IMR-90 (cell line): ENCODE data around the gene KRT6C. TPM values are rescaled to one million over a fixed set of nuclear protein-coding genes. Genes with fewer than 3 reads are reported as not detected.

ENCODE experiments used
- ATAC-seq: fragments of 200-7000 bp; cut with Tn5 transposase; 2 replicates; pipeline ENCODE4 v1.9.1; 2020; ENCODE audit warnings: low read depth, mild to moderate bottlenecking, moderate library complexity
- BruUV-seq: library from RNA; stranded (reverse); fragments of 400-500 nt; replicated peaks from 2 replicates; lab custom pipeline; 2021; lab: Mats Ljungman, UMichigan
- CTCF ChIA-PET: fragments of 300-600 bp; formaldehyde crosslinking; extraction: SDS; loops from one replicate; lab custom pipeline; 2021; ENCODE audit warnings: antibody characterized with exemption; lab: Yijun Ruan, JAX
- POLR2A ChIA-PET: fragments of 300-600 bp; sonication (Branson Sonifier 250); formaldehyde crosslinking; loops from one replicate; lab custom pipeline; 2022; ENCODE audit warnings: antibody characterized with exemption; ENCODE audit not compliant: unreplicated experiment; lab: Charles Lee
- DNase-seq: peaks from one replicate; pipeline ENCODE4 v3.0.0; 2013
- H2AFZ ChIP-seq: replicated peaks from 2 replicates; pipeline ENCODE3; 2013; ENCODE audit warnings: low read length, mild to moderate bottlenecking; ENCODE audit not compliant: poor library complexity
- H2AK5ac ChIP-seq: 2 replicates; pipeline ENCODE4 v1.6.1; 2013; ENCODE audit warnings: low read depth, low read length, inconsistent platforms
- H2AK9ac ChIP-seq: replicated peaks from 2 replicates; pipeline ENCODE3; 2013; ENCODE audit warnings: mild to moderate bottlenecking, low read depth, low read length, moderate library complexity; ENCODE audit not compliant: poor library complexity
- H2BK120ac ChIP-seq: 2 replicates; pipeline ENCODE4 v1.6.1; 2013; ENCODE audit warnings: low read depth, low read length, inconsistent platforms
- H2BK15ac ChIP-seq: 3 replicates; pipeline ENCODE4 v1.6.1; 2013; ENCODE audit warnings: low read depth, low read length, inconsistent platforms
- H2BK20ac ChIP-seq: 2 replicates; pipeline ENCODE4 v1.6.1; 2013; ENCODE audit warnings: low read depth, mild to moderate bottlenecking, inconsistent platforms, low read length, moderate library complexity
- H2BK5ac ChIP-seq: 2 replicates; pipeline ENCODE4 v1.6.1; 2013; ENCODE audit warnings: mild to moderate bottlenecking, low read depth, low read length, inconsistent platforms; ENCODE audit not compliant: poor library complexity, severe bottlenecking
- H3K14ac ChIP-seq: replicated peaks from 2 replicates; pipeline ENCODE4 v1.6.1; 2013; ENCODE audit warnings: low read depth, low read length, inconsistent platforms
- H3K18ac ChIP-seq: 2 replicates; pipeline ENCODE4 v1.6.1; 2013; ENCODE audit warnings: low read depth, low read length, control low read depth
- H3K23ac ChIP-seq: 2 replicates; pipeline ENCODE4 v1.6.1; 2013; ENCODE audit warnings: low read depth, low read length, inconsistent platforms
- H3K27ac ChIP-seq: 2 replicates; pipeline ENCODE4 v1.5.1; 2013; ENCODE audit warnings: mild to moderate bottlenecking, control low read depth, low read length; ENCODE audit not compliant: insufficient read depth
- H3K27me3 ChIP-seq: 2 replicates; pipeline ENCODE4 v1.6.1; 2013; ENCODE audit warnings: low read length; ENCODE audit not compliant: control insufficient read depth, insufficient read depth
- H3K36me3 ChIP-seq: 2 replicates; pipeline ENCODE4 v1.6.1; 2013; ENCODE audit warnings: low read length, mixed read lengths; ENCODE audit not compliant: control insufficient read depth, insufficient read depth
- H3K4ac ChIP-seq: 2 replicates; pipeline ENCODE4 v1.6.1; 2013; ENCODE audit warnings: low read depth, low read length, inconsistent platforms
- H3K4me1 ChIP-seq: 2 replicates; pipeline ENCODE4 v1.6.1; 2013; ENCODE audit warnings: low read length, mixed read lengths; ENCODE audit not compliant: control insufficient read depth, insufficient read depth
- H3K4me2 ChIP-seq: 2 replicates; pipeline ENCODE4 v1.6.1; 2013; ENCODE audit warnings: low read depth, mild to moderate bottlenecking, control low read depth, low read length, moderate library complexity
- H3K4me3 ChIP-seq: 2 replicates; pipeline ENCODE4 v1.5.1; 2013; ENCODE audit warnings: low read depth, mild to moderate bottlenecking, control low read depth, low read length, moderate library complexity; ENCODE audit not compliant: insufficient read depth
- H3K56ac ChIP-seq: 2 replicates; pipeline ENCODE4 v1.6.1; 2013; ENCODE audit warnings: low read length, inconsistent platforms; ENCODE audit not compliant: insufficient read depth; ENCODE audit errors: extremely low read depth
- H3K79me1 ChIP-seq, 2 experiments: 2 replicates each; pipeline ENCODE4 v1.6.1; 2013; ENCODE audit warnings: low read length in 2 of 2, inconsistent platforms in 1 of 2, low read depth in 1 of 2
- H3K9ac ChIP-seq: 2 replicates; pipeline ENCODE4 v1.6.1; 2013; ENCODE audit warnings: low read depth, low read length, control low read depth
- H3K9me1 ChIP-seq: 2 replicates; pipeline ENCODE4 v1.6.1; 2013; ENCODE audit warnings: low read length, inconsistent platforms; ENCODE audit not compliant: insufficient read depth
- H3K9me3 ChIP-seq: 2 replicates; pipeline ENCODE4 v1.6.1; 2013; ENCODE audit warnings: low read length; ENCODE audit not compliant: control insufficient read depth, insufficient read depth
- H4K20me1 ChIP-seq: 2 replicates; pipeline ENCODE4 v1.6.1; 2013; ENCODE audit warnings: low read length, inconsistent platforms; ENCODE audit not compliant: insufficient read depth
- H4K5ac ChIP-seq: 2 replicates; pipeline ENCODE4 v1.6.1; 2013; ENCODE audit warnings: mild to moderate bottlenecking, low read depth, low read length, control low read depth
- H4K8ac ChIP-seq, 2 experiments: 2 replicates each; pipeline ENCODE4 v1.6.1; 2013; ENCODE audit warnings: low read depth in 2 of 2, low read length in 2 of 2, control low read depth in 1 of 2, inconsistent platforms in 1 of 2
- H4K91ac ChIP-seq: 2 replicates; pipeline ENCODE4 v1.6.1; 2013; ENCODE audit warnings: low read depth, low read length, inconsistent platforms; ENCODE audit not compliant: insufficient read depth
- BHLHE40 ChIP-seq: fragments of 150-350 bp; IDR thresholded peaks from 2 replicates; pipeline ENCODE4 v1.6.1; 2016; ENCODE audit warnings: mild to moderate bottlenecking, low read depth, low read length
- NFE2L2 ChIP-seq: fragments of 150-350 bp; IDR thresholded peaks from 2 replicates; pipeline ENCODE4 v1.6.1; 2016; ENCODE audit warnings: low read depth, mild to moderate bottlenecking, low read length
- RAD21 ChIP-seq: IDR thresholded peaks from 2 replicates; pipeline ENCODE4 v1.6.1; 2012; ENCODE audit warnings: low read length, improper control_type of control experiment
- RCOR1 ChIP-seq: IDR thresholded peaks from 2 replicates; pipeline ENCODE4 v1.6.1; 2012; ENCODE audit warnings: mild to moderate bottlenecking, low read length, improper control_type of control experiment; ENCODE audit not compliant: insufficient replicate concordance
- WGBS, 2 experiments: methylation state at CpG; one replicate each; pipeline versions ENCODE4 v1.1.5 to v1.1.7; 2013; ENCODE audit warnings: missing lambda C conversion rate in 2 of 2; ENCODE audit not compliant: insufficient read length in 1 of 2; ENCODE audit errors: extremely low coverage in 2 of 2; 5-methylcytosine and 5-hydroxymethylcytosine counted together
- dilution Hi-C: fragments of 300-500 bp; cut with HindIII; formaldehyde crosslinking; loops from one replicate; pipeline ENCODE4 v1.14.3; 2018; ENCODE audit warnings: low sequenced_read_pairs; ENCODE audit not compliant: unreplicated experiment
- in situ Hi-C: fragments of 300-500 bp; cut with MboI; formaldehyde crosslinking; loops from 3 replicates; pipeline ENCODE4 v1.14.3; 2019; ENCODE audit warnings: low sequenced_read_pairs, inconsistent platforms, mixed read lengths
- intact Hi-C: fragments of 100-400 bp; cut with micrococcal nuclease; formaldehyde crosslinking; loops from 2 replicates; pipeline ENCODE4 v1.10.0; 2022
- polyA plus RNA-seq, 3 experiments: library from polyadenylated mRNA; depleted of rRNA; stranded (reverse); fragments of >200 nt; gene quantifications; 2 replicates each; pipeline ENCODE4 v1.2.3, GENCODE V29; 2012; ENCODE audit warnings: low replicate concordance in 1 of 3
- total RNA-seq: library from RNA; depleted of rRNA; stranded (reverse); fragments of >200 nt; gene quantifications from 2 replicates; pipeline ENCODE4 v1.2.3, GENCODE V29; 2012

KRT6C gene
- total and polyA plus RNA-seq, 2 of the 4 experiments (the other 2 are of a cell fraction) = not detected

- no peak overlapping the region for H3K4me2 ChIP-seq
- no peak overlapping the region for H4K8ac ChIP-seq
- no peak overlapping the region for H2AK5ac ChIP-seq
- H2AK9ac ChIP-seq = no peak overlapping the region
- in situ Hi-C loops = no loop called here
- H3K9me1 ChIP-seq = no peaks in the 10 kb centered on the region
- DNase-seq = no peak
- ChIA-PET CTCF (no interaction called here), POLR2A (no interaction called here)
- no peak overlapping the region for H3K56ac ChIP-seq
- no peak overlapping the region for H3K9ac ChIP-seq
- dilution Hi-C loops = no loop called here
- no peak overlapping the region for H3K4ac ChIP-seq
- no peak overlapping the region for H2BK5ac ChIP-seq
- no peak overlapping the region for H4K5ac ChIP-seq
- no peak overlapping the region for H2BK120ac ChIP-seq
- no peak overlapping the region for H2BK15ac ChIP-seq
- H4K20me1 ChIP-seq = no peaks in the 10 kb centered on the region
- no peak overlapping the region for H3K14ac ChIP-seq
- H2AFZ ChIP-seq = no peak overlapping the region
- no peak overlapping the region for H4K91ac ChIP-seq
- 67% methylated on average over 5 of the region's 7 CpGs; no CpG with 5 or more reads in 1 of the 2 experiments for WGBS, 2 experiments
- H3K23ac ChIP-seq = no peak overlapping the region
- intact Hi-C loops = no loop called here
- TF ChIP-seq NFE2L2 (no peak), RCOR1 (no peak), BHLHE40 (no peak), RAD21 (no peak)
- no peaks in the 10 kb centered on the region for H3K36me3 ChIP-seq
- no peaks in the 10 kb centered on the region for H3K9me3 ChIP-seq
- H3K18ac ChIP-seq = no peak overlapping the region
- no peaks in the 10 kb centered on the region for H3K79me1 ChIP-seq
- peaks cover 3% of the 10 kb centered on the region for H3K27me3 ChIP-seq
- no peak overlapping the region for H2BK20ac ChIP-seq
- H3K4me3 ChIP-seq = no peak overlapping the region
- BruUV-seq = no TSS peak
- no peak overlapping the region for H3K27ac ChIP-seq
- ATAC-seq = no peak
- H3K4me1 ChIP-seq = no peaks in the 10 kb centered on the region
Measured at GRCh38 chr12:52497975-52498374, 24.4 kb upstream of the KRT6C start.
